ENCODE data around the gene SERPINA5.

- no peak for TF ChIP-seq SUZ12 (IDR thresholded peaks at IDR 0.05; ENCODE audit: extremely low read depth, insufficient read depth, insufficient read length)
- TF ChIP-seq YY1 (IDR thresholded peaks at IDR 0.05; ENCODE audit: insufficient read depth, insufficient read length), result no peak
- TF ChIP-seq ZNF274 (IDR thresholded peaks at IDR 0.05; ENCODE audit: low read depth, low read length), result no peak
Measured at GRCh38 chr14:94592457-94592856, 11.2 kb downstream of the SERPINA5 start.
